ENCODE results near the gene TTF1. TPM values are rescaled to one million over a fixed set of nuclear protein-coding genes. Genes with fewer than 3 reads are reported as not detected.

The TTF1 gene
- total and polyA plus RNA-seq, 10 of the 15 experiments (the other 5 are each of a cell fraction or from before 2014, with no cell fraction given) = 11.3 to 25.5 (median 16.0) TPM

GRCh38 chr9:132422574-132422973 is 15.9 kb upstream of the TTF1 start:
- in situ Hi-C loops (cut with MboI) = loop anchor here (5.0 kb wide), 1 partner anchor 380 kb away; no protein-coding TSS in a partner anchor
- H3K36me3 ChIP-seq (ENCODE audit: control insufficient read depth in 2 of 2, insufficient read depth in 2 of 2, low read length in 1 of 2) = no peaks in the 10 kb centered on the region
- no peak for ATAC-seq
- no peaks in the 10 kb centered on the region for H3K4me1 ChIP-seq (ENCODE audit: control insufficient read depth, insufficient read depth, low read length)
- intact Hi-C loops (cut with micrococcal nuclease; ENCODE audit: unreplicated experiment) = no loop called here
- 30% methylated on average over 5 of the region's 5 CpGs for WGBS (ENCODE audit: insufficient coverage, insufficient replicate concordance, low lambda C conversion rate, missing lambda C conversion rate)
- ChIA-PET POLR2A (no interaction called here), SMC1A (ENCODE audit: uncharacterized antibody, unreplicated experiment) (interaction anchor here (0.7 kb wide), 1 partner anchor 21 kb away, joined by 3 read pairs; no protein-coding TSS in a partner anchor), CTCF (interaction anchor here (0.6 kb wide), 1 partner anchor 11 kb away, joined by 3 read pairs; no protein-coding TSS in a partner anchor), RAD21 (ENCODE audit: unreplicated experiment) (no interaction called here)
- H3K4me2 ChIP-seq (ENCODE audit: control insufficient read depth, insufficient read depth) = no peak overlapping the region
- no peak overlapping the region for H3K27ac ChIP-seq (ENCODE audit: control insufficient read depth, insufficient read depth)
- no peak for FAIRE-seq
- no peaks in the 10 kb centered on the region for H3K79me2 ChIP-seq (ENCODE audit: control insufficient read depth, insufficient read depth, low read length)
- DNase-seq (ENCODE audit: low read depth, low spot score) = no peak
- no peaks in the 10 kb centered on the region for H4K20me1 ChIP-seq (ENCODE audit: control insufficient read depth, insufficient read depth)
- H2AFZ ChIP-seq (ENCODE audit: control insufficient read depth, low read depth, low read length) = no peak overlapping the region
- no peak overlapping the region for H3K4me3 ChIP-seq
- no peak for TF ChIP-seq FOXM1 (IDR thresholded peaks at IDR 0.05; ENCODE audit: low read depth, low read length)
- TF ChIP-seq ZNF24 (IDR thresholded peaks at IDR 0.05) = no peak
- TF ChIP-seq SUPT20H (IDR thresholded peaks at IDR 0.05; ENCODE audit: borderline replicate concordance, control insufficient read depth, low read depth, low read length) = no peak
- TF ChIP-seq MTA3 (IDR thresholded peaks at IDR 0.05; ENCODE audit: borderline replicate concordance, low read length) = no peak
- TF ChIP-seq RFX5 (IDR thresholded peaks at IDR 0.05; ENCODE audit: low read depth, low read length) = no peak
- TF ChIP-seq RB1 (IDR thresholded peaks at IDR 0.05; ENCODE audit: borderline replicate concordance) = no peak
- no peak for TF ChIP-seq BHLHE40 (IDR thresholded peaks at IDR 0.05; ENCODE audit: borderline replicate concordance in 1 of 2, low read depth in 2 of 2, low read length in 1 of 2)
- TF ChIP-seq JUND (IDR thresholded peaks at IDR 0.05; ENCODE audit: low read depth, low read length) = no peak
- no peak for TF ChIP-seq ZNF622 (IDR thresholded peaks at IDR 0.05)
- no peak for TF ChIP-seq ESRRA (IDR thresholded peaks at IDR 0.05; ENCODE audit: low read length)
- TF ChIP-seq ZNF207 (IDR thresholded peaks at IDR 0.05; ENCODE audit: borderline replicate concordance) = no peak
- TF ChIP-seq NR2C2 (IDR thresholded peaks at IDR 0.05; ENCODE audit: borderline replicate concordance, control insufficient read depth, insufficient read length, low read depth) = no peak
- TF ChIP-seq SP1 (IDR thresholded peaks at IDR 0.05; ENCODE audit: low read depth, low read length) = no peak
- H3K9ac ChIP-seq (ENCODE audit: control insufficient read depth, insufficient read depth, low read length) = no peak overlapping the region
- no TSS peak for BruUV-seq (replicated peaks)
- H3K27me3 ChIP-seq (replicated peaks in 1 of 2; ENCODE audit: control insufficient read depth in 2 of 2, insufficient read depth in 2 of 2, low read length in 1 of 2) = peaks cover 3 to 4% of the 10 kb centered on the region in 2 experiments; a peak in 3 of 4 replicates
- no peaks in the 10 kb centered on the region for H3K9me3 ChIP-seq (replicated peaks; ENCODE audit: control insufficient read depth, insufficient read depth, low read length)

Data from GM12878 (cell line).